GM12891 (cell line): Measurements from ENCODE around the gene ARHGEF17.

Experiments used
- POLR2A ChIP-seq: IDR thresholded peaks from 2 replicates; pipeline ENCODE4 v1.6.1; 2011; ENCODE audit warnings: low read depth, low read length, control low read depth
- TAF1 ChIP-seq: IDR thresholded peaks from 2 replicates; pipeline ENCODE4 v1.6.1; 2011; ENCODE audit warnings: low read depth, low read length, control low read depth

GRCh38 chr11:73401924-73402833, 94.1 kb downstream of the ARHGEF17 start:
- no peak for TF ChIP-seq TAF1
- TF ChIP-seq POLR2A, result 0 out of 2 replicates have a peak, but pooled peaks have one; percentile 37
